Ishikawa (cell line): ENCODE results near the gene PLBD1.

ENCODE experiments used
- CEBPB ChIP-seq: IDR thresholded peaks from 2 replicates; pipeline ENCODE4 v1.6.1; 2012
- CREB1 ChIP-seq: IDR thresholded peaks from 2 replicates; pipeline ENCODE4 v1.6.1; 2012; ENCODE audit warnings: low read depth
- EGR1 ChIP-seq: IDR thresholded peaks from 2 replicates; pipeline ENCODE4 v1.6.1; 2012
- EP300 ChIP-seq: IDR thresholded peaks from 2 replicates; pipeline ENCODE4 v1.6.1; 2012; ENCODE audit warnings: borderline replicate concordance
- FOXM1 ChIP-seq: IDR thresholded peaks from 2 replicates; pipeline ENCODE4 v1.6.1; 2012; ENCODE audit warnings: low read depth, borderline replicate concordance
- NFIC ChIP-seq: IDR thresholded peaks from 2 replicates; pipeline ENCODE4 v1.6.1; 2012
- RAD21 ChIP-seq: IDR thresholded peaks from 2 replicates; pipeline ENCODE4 v1.6.1; 2012; ENCODE audit warnings: low read depth
- TAF1 ChIP-seq: IDR thresholded peaks from 2 replicates; pipeline ENCODE4 v1.6.1; 2012; ENCODE audit warnings: low read depth, mild to moderate bottlenecking
- TEAD4 ChIP-seq: IDR thresholded peaks from 2 replicates; pipeline ENCODE4 v1.6.1; 2012
- YY1 ChIP-seq: IDR thresholded peaks from 2 replicates; pipeline ENCODE4 v1.6.1; 2012; ENCODE audit warnings: low read depth
- ZBTB7A ChIP-seq: IDR thresholded peaks from 2 replicates; pipeline ENCODE4 v1.6.1; 2012; ENCODE audit warnings: low read depth
- TF ChIP-seq, protein P1 (sequence below): IDR thresholded peaks from 2 replicates; pipeline ENCODE4 v1.6.1; 2012; ENCODE audit warnings: low read depth, mild to moderate bottlenecking
- TF ChIP-seq, protein P2 (sequence below): IDR thresholded peaks from 2 replicates; pipeline ENCODE4 v1.6.1; 2012
- TF ChIP-seq, protein P3 (sequence below): IDR thresholded peaks from 2 replicates; pipeline ENCODE4 v1.6.1; 2012

DNA sequence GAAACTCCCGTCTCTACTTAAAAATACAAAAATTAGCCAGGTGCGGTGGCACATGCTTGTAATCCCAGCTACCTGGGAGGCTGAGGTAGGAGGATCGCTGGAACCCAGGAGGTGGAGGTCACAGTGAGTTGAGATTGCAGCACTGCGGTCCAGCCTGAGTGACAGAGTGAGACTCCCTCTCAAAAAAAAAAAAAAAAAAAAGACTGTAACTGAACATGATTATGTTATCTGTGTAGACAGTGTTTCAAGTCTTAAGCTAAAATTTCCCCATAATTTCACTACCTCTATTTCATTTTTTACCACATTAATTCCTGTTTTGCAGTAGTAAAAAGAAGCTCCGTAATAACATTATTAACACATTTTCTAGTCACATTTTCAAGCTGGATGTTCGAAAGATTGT, 5.4 kb downstream of the PLBD1 start:
- TF ChIP-seq, protein P1, sequence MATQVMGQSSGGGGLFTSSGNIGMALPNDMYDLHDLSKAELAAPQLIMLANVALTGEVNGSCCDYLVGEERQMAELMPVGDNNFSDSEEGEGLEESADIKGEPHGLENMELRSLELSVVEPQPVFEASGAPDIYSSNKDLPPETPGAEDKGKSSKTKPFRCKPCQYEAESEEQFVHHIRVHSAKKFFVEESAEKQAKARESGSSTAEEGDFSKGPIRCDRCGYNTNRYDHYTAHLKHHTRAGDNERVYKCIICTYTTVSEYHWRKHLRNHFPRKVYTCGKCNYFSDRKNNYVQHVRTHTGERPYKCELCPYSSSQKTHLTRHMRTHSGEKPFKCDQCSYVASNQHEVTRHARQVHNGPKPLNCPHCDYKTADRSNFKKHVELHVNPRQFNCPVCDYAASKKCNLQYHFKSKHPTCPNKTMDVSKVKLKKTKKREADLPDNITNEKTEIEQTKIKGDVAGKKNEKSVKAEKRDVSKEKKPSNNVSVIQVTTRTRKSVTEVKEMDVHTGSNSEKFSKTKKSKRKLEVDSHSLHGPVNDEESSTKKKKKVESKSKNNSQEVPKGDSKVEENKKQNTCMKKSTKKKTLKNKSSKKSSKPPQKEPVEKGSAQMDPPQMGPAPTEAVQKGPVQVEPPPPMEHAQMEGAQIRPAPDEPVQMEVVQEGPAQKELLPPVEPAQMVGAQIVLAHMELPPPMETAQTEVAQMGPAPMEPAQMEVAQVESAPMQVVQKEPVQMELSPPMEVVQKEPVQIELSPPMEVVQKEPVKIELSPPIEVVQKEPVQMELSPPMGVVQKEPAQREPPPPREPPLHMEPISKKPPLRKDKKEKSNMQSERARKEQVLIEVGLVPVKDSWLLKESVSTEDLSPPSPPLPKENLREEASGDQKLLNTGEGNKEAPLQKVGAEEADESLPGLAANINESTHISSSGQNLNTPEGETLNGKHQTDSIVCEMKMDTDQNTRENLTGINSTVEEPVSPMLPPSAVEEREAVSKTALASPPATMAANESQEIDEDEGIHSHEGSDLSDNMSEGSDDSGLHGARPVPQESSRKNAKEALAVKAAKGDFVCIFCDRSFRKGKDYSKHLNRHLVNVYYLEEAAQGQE, result no peak
- TF ChIP-seq, protein P2, sequence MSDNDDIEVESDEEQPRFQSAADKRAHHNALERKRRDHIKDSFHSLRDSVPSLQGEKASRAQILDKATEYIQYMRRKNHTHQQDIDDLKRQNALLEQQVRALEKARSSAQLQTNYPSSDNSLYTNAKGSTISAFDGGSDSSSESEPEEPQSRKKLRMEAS, result no peak
- no peak for TF ChIP-seq EP300
- no peak for TF ChIP-seq TAF1
- TF ChIP-seq CEBPB, result no peak
- TF ChIP-seq, protein P3, sequence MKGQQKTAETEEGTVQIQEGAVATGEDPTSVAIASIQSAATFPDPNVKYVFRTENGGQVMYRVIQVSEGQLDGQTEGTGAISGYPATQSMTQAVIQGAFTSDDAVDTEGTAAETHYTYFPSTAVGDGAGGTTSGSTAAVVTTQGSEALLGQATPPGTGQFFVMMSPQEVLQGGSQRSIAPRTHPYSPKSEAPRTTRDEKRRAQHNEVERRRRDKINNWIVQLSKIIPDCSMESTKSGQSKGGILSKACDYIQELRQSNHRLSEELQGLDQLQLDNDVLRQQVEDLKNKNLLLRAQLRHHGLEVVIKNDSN, result no peak
- no peak for TF ChIP-seq TEAD4
- TF ChIP-seq YY1, result no peak
- no peak for TF ChIP-seq ZBTB7A
- no peak for TF ChIP-seq RAD21
- no peak for TF ChIP-seq NFIC
- no peak for TF ChIP-seq CREB1
- TF ChIP-seq EGR1, result no peak
- TF ChIP-seq FOXM1, result no peak
